ENCODE data around the gene PRDM4.

PRDM4 gene, protein sequence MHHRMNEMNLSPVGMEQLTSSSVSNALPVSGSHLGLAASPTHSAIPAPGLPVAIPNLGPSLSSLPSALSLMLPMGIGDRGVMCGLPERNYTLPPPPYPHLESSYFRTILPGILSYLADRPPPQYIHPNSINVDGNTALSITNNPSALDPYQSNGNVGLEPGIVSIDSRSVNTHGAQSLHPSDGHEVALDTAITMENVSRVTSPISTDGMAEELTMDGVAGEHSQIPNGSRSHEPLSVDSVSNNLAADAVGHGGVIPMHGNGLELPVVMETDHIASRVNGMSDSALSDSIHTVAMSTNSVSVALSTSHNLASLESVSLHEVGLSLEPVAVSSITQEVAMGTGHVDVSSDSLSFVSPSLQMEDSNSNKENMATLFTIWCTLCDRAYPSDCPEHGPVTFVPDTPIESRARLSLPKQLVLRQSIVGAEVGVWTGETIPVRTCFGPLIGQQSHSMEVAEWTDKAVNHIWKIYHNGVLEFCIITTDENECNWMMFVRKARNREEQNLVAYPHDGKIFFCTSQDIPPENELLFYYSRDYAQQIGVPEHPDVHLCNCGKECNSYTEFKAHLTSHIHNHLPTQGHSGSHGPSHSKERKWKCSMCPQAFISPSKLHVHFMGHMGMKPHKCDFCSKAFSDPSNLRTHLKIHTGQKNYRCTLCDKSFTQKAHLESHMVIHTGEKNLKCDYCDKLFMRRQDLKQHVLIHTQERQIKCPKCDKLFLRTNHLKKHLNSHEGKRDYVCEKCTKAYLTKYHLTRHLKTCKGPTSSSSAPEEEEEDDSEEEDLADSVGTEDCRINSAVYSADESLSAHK

DNA sequence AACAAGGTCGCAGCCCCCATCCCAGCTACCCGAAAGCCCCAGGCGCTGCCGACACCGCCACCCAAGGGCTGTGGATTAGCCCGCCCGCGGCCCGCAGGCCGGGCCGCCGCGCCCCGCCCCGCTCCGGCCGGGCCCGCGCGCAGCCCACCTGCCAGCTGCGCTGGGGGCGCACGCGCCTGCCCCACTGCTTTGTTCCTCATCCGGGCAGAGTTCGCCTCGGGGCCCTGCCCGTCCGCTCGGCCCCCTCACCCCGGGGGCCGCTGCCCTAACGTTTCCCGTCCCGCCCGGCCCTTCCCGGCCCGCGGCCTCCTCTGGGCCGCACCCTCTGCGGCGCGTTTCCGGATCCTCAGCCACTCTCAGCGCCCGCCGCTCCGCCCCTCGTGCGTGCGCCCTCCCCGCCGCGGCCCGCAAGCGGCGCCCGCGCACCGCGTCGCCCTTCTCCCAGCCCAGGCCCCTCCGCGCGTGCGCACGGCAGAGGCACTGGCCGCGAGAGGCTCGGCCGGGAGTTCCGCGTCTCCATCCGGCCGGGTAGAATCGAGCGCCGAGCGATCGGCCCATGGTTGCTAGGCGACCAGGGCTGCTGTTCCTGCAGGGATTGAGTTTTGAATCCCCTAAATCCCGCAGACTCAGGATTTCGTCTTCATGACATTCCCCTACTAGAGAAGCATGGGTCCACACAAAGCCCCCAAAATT lies at the start of gene PRDM4:
Gene PRDM4, minus strand, starts transcription at position 329 of the 693 bp plus-strand sequence. CDS start 622 bp downstream, outside the sequence.
- H3K4me3 ChIP-seq (replicated peaks; ENCODE audit: low read depth, low read length): peak within 1 kb of the TSS; percentile 64
- peak; percentile 65 for DNase-seq (ENCODE audit: extremely low read depth, low read depth)
- TF ChIP-seq, protein P1, sequence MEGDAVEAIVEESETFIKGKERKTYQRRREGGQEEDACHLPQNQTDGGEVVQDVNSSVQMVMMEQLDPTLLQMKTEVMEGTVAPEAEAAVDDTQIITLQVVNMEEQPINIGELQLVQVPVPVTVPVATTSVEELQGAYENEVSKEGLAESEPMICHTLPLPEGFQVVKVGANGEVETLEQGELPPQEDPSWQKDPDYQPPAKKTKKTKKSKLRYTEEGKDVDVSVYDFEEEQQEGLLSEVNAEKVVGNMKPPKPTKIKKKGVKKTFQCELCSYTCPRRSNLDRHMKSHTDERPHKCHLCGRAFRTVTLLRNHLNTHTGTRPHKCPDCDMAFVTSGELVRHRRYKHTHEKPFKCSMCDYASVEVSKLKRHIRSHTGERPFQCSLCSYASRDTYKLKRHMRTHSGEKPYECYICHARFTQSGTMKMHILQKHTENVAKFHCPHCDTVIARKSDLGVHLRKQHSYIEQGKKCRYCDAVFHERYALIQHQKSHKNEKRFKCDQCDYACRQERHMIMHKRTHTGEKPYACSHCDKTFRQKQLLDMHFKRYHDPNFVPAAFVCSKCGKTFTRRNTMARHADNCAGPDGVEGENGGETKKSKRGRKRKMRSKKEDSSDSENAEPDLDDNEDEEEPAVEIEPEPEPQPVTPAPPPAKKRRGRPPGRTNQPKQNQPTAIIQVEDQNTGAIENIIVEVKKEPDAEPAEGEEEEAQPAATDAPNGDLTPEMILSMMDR (IDR thresholded peaks at IDR 0.05; ENCODE audit: low read depth, low read length, missing control alignments): no peak

GRCh38 chr12:107807471-107808150 lies 46.7 kb upstream of the PRDM4 start:
- no peak overlapping the region for H3K4me3 ChIP-seq (replicated peaks; ENCODE audit: low read depth, low read length)
- TF ChIP-seq, protein P1 (IDR thresholded peaks at IDR 0.05; ENCODE audit: low read depth, low read length, missing control alignments): no peak
- DNase-seq (ENCODE audit: extremely low read depth, low read depth): no peak

DNA sequence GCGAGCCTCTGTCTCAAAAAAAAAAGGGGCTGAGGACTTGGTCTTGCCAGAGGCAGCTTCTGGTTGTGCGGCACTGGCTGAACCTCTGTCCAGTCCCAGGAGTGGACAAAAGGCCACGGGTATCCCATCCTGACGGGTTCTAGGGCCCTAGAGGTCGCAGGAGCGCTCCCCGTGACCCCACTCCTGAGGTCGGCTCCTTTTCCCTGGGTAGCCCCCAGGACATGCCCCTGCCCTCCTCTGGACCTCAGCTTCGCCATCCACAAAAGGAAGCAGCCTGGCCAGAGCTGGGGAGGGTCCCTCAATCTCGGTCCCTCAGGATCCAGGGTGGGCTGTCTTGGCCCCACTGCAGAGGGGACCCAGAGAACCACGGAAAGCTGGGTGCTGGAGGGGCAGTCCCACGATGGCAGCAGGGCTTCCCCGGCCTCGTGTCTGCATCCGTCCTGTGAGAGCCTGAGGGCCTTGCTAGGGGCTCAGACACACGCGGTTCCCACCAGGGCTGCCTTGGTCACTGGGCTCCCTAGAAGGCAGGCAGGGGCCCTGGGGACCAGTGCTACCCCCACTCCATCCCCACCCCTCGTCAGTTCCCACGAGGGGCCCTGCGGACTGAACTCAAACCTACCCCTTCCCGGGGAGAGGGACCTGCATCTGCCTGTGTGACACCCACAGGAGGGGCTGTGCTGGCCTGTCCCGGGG lies 44.7 kb upstream of the PRDM4 start:
- DNase-seq (ENCODE audit: extremely low read depth, low read depth): no peak
- TF ChIP-seq, protein P1 (IDR thresholded peaks at IDR 0.05; ENCODE audit: low read depth, low read length, missing control alignments): no peak
- no peak overlapping the region for H3K4me3 ChIP-seq (replicated peaks; ENCODE audit: low read depth, low read length)

DNA sequence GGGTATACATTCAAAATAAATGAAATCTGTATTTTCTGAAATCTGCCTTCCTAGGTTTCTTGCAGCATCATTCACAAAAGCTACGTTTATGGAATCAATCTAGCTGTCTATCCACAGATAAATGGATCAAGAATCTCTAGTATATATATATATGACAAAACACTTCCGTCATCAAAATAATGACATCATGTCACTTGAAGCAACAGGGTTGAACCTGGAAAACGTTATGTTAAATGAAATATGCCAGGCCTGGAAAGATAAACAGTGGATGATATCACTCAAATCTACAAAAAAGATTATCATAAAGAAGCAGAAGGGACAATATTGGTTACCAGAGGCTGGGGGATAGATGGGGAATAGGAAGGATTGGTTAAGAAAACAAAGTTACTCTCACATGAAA lies 42.2 kb upstream of the PRDM4 start:
- no peak overlapping the region for H3K4me3 ChIP-seq (replicated peaks; ENCODE audit: low read depth, low read length)
- DNase-seq (ENCODE audit: extremely low read depth, low read depth): no peak
- TF ChIP-seq, protein P1 (IDR thresholded peaks at IDR 0.05; ENCODE audit: low read depth, low read length, missing control alignments): no peak

- no peak for DNase-seq (ENCODE audit: extremely low read depth, low read depth)
- TF ChIP-seq, protein P1 (IDR thresholded peaks at IDR 0.05; ENCODE audit: low read depth, low read length, missing control alignments): no peak
- no peak overlapping the region for H3K4me3 ChIP-seq (replicated peaks; ENCODE audit: low read depth, low read length)
These were observed 40.2 kb upstream of the PRDM4 start for GRCh38 chr12:107801150-107801549.

- no peak for DNase-seq (ENCODE audit: extremely low read depth, low read depth)
- H3K4me3 ChIP-seq (replicated peaks; ENCODE audit: low read depth, low read length): no peak overlapping the region
- TF ChIP-seq, protein P1 (IDR thresholded peaks at IDR 0.05; ENCODE audit: low read depth, low read length, missing control alignments): no peak
These were observed 37.6 kb upstream of the PRDM4 start for GRCh38 chr12:107798580-107798979.
